Measurements from ENCODE around the gene SPDYA. TPM values are rescaled to one million over a fixed set of nuclear protein-coding genes. Genes with fewer than 3 reads are reported as not detected.
A peak's percentile ranks its signal among the peaks of the same experiment; 100 is the strongest.

Gene SPDYA
- total RNA-seq, 2 experiments from 2014 or later: 12.7 to 12.8 TPM

- ATAC-seq (ENCODE audit: poor library complexity) (no peak), DNase-seq (no peak)
- Histone ChIP-seq H3K27ac (ENCODE audit: low read depth in 1 of 2, low read length in 2 of 2) (no peak overlapping the region), H3K36me3 (ENCODE audit: insufficient read depth, low read length) (peaks cover 70% of the 10 kb centered on the region), H3K4me1 (ENCODE audit: insufficient read depth, low read length) (peaks cover 4% of the 10 kb centered on the region), H3K4me3 (ENCODE audit: low read length) (no peak overlapping the region), H3K27me3 (ENCODE audit: control insufficient read depth in 1 of 2, insufficient read depth in 2 of 2, low read length in 2 of 2) (no peaks in the 10 kb centered on the region), H3K9me3 (ENCODE audit: control insufficient read depth in 1 of 2, insufficient read depth in 1 of 2, low read length in 2 of 2) (no peaks in the 10 kb centered on the region)
- POLR2A ChIA-PET: no interaction called here
- intact Hi-C loops (cut with DNase I, micrococcal nuclease): loop anchor here in 1 of 2 experiments (5.0 kb wide), 1 partner anchor 536 kb away; no protein-coding TSS in a partner anchor
- no peak overlapping the region for H3K4me3 Mint-ChIP-seq
- TF ChIP-seq CTCF (IDR thresholded peaks at IDR 0.05): no peak
- no peaks in the 10 kb centered on the region for H3K27me3 Mint-ChIP-seq
- CTCF ChIA-PET: interaction anchor here (2.5 kb wide), 1 partner anchor 212 kb away, joined by 11 read pairs; no protein-coding TSS in a partner anchor
- peaks cover 81% of the 10 kb centered on the region for H3K36me3 Mint-ChIP-seq (ENCODE audit: low read depth)
- H3K9me3 Mint-ChIP-seq: no peaks in the 10 kb centered on the region
- H3K4me1 Mint-ChIP-seq (ENCODE audit: low read depth): peaks cover 56% of the 10 kb centered on the region
- H3K27ac Mint-ChIP-seq: peak overlapping the region; percentile 10
Observed at GRCh38 chr2:28778392-28778791, 32.2 kb upstream of the SPDYA start.

DNA sequence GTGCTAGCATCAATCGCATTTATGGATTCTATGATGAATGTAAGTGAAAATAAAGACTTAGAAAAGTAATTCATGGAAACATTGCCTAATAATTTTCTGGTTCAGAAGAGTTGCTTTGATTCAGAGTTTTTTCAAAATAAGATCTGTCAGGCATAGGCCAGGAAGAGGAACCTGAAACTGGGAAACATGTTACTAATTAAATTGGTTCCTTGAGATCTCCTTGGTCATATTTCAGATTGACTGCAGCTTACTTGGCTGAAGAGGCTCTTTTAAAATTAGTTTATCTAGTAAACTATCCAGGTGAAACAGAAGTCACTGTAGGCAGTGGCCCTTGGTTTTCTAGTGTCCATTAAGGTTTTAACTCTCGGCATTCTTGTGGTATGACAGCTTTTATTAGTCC lies 31.6 kb upstream of the SPDYA start:
- H3K4me3 Mint-ChIP-seq: no peak overlapping the region
- peaks cover 74% of the 10 kb centered on the region for H3K36me3 ChIP-seq (ENCODE audit: insufficient read depth, low read length)

DNA sequence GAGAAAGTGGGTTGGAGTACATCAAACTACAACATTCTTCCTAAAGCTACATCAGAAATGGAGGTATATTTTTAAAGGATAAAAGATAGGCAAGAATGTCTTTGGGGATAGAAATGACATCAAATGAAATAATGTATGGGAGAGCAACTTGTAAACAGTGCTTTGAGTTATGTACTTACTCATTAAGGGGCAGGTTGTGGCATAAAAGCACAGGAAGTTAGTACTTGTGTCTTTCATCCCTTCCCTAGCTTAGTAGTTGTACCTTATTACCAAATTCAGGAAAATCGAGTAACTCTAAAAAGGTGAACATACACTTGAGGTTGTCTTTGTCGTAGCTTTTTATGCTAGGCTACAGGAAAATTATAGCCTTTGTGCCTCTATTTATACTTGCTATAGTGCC lies 30.1 kb upstream of the SPDYA start:
- peaks cover 87% of the 10 kb centered on the region for H3K36me3 Mint-ChIP-seq (ENCODE audit: low read depth)
- ATAC-seq (ENCODE audit: poor library complexity) (no peak), DNase-seq (no peak)
- no peak for TF ChIP-seq CTCF (IDR thresholded peaks at IDR 0.05)
- ChIA-PET CTCF (interaction anchor here (0.9 to 2.5 kb wide), 2 partner anchors 11 to 214 kb away, joined by 3 to 11 read pairs; no protein-coding TSS in a partner anchor), POLR2A (interaction anchor here (0.6 kb wide), 1 partner anchor 1171 kb away, joined by 3 read pairs; no protein-coding TSS in a partner anchor)
- no peak overlapping the region for H3K4me3 ChIP-seq (ENCODE audit: low read length)
- no peaks in the 10 kb centered on the region for H3K9me3 Mint-ChIP-seq
- H3K9me3 ChIP-seq (ENCODE audit: control insufficient read depth in 1 of 2, insufficient read depth in 1 of 2, low read length in 2 of 2): no peaks in the 10 kb centered on the region
- no peaks in the 10 kb centered on the region for H3K27me3 ChIP-seq (ENCODE audit: control insufficient read depth in 1 of 2, insufficient read depth in 2 of 2, low read length in 2 of 2)
- no peaks in the 10 kb centered on the region for H3K27me3 Mint-ChIP-seq
- intact Hi-C loops (cut with DNase I, micrococcal nuclease): no loop called here
- H3K4me3 Mint-ChIP-seq: no peak overlapping the region
- H3K27ac ChIP-seq (ENCODE audit: low read depth in 1 of 2, low read length in 2 of 2): no peak overlapping the region
- peaks cover 4% of the 10 kb centered on the region for H3K4me1 ChIP-seq (ENCODE audit: insufficient read depth, low read length)
- H3K4me1 Mint-ChIP-seq (ENCODE audit: low read depth): peaks cover 37% of the 10 kb centered on the region
- no peak overlapping the region for H3K27ac Mint-ChIP-seq
- peaks cover 88% of the 10 kb centered on the region for H3K36me3 ChIP-seq (ENCODE audit: insufficient read depth, low read length)

More for the DNA sequence above, 31.6 kb upstream of the SPDYA start:
- Histone ChIP-seq H3K9me3 (ENCODE audit: control insufficient read depth in 1 of 2, insufficient read depth in 1 of 2, low read length in 2 of 2) (no peaks in the 10 kb centered on the region), H3K4me1 (ENCODE audit: insufficient read depth, low read length) (peaks cover 4% of the 10 kb centered on the region), H3K27me3 (ENCODE audit: control insufficient read depth in 1 of 2, insufficient read depth in 2 of 2, low read length in 2 of 2) (no peaks in the 10 kb centered on the region), H3K4me3 (ENCODE audit: low read length) (no peak overlapping the region), H3K27ac (ENCODE audit: low read depth in 1 of 2, low read length in 2 of 2) (no peak overlapping the region)
- POLR2A ChIA-PET: no interaction called here
- CTCF ChIA-PET: interaction anchor here (2.5 kb wide), 1 partner anchor 212 kb away, joined by 11 read pairs; no protein-coding TSS in a partner anchor
- ATAC-seq (ENCODE audit: poor library complexity) (no peak), DNase-seq (no peak)
- peaks cover 50% of the 10 kb centered on the region for H3K4me1 Mint-ChIP-seq (ENCODE audit: low read depth)
- no peak overlapping the region for H3K27ac Mint-ChIP-seq
- intact Hi-C loops (cut with DNase I, micrococcal nuclease): loop anchor here in 1 of 2 experiments (5.0 kb wide), 1 partner anchor 537 kb away; no protein-coding TSS in a partner anchor
- H3K36me3 Mint-ChIP-seq (ENCODE audit: low read depth): peaks cover 81% of the 10 kb centered on the region
- no peak for TF ChIP-seq CTCF (IDR thresholded peaks at IDR 0.05)
- no peaks in the 10 kb centered on the region for H3K9me3 Mint-ChIP-seq
- no peaks in the 10 kb centered on the region for H3K27me3 Mint-ChIP-seq
